Fibroblast of skin of right quadriceps (primary cell): ENCODE measurements around the gene RNF144B.
A peak's percentile ranks its signal among the peaks of the same experiment; 100 is the strongest.

ENCODE experiments used
- DNase-seq: peaks from one replicate; pipeline ENCODE4 v3.0.0-alpha.2; 2013

The RNF144B gene

DNA sequence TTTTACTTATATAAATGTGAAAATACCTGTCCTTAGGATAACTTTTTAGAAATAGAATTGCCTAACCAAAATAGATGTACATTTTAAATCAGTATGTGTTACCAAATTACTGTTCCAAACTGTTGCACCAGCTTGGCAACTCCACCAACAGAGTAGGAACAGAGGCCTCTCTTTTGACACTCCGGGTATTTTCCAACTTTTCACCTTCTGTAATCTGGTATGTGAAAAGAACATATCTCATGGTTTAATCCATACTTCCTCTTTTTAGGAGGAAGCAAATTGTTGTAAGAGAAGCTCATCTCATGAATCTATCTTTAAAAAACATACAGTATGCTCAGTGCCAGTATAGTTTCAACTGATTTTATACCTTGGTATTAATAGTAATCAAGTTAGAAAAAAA, 24.9 kb downstream of the RNF144B start:
- no peak for DNase-seq

DNA sequence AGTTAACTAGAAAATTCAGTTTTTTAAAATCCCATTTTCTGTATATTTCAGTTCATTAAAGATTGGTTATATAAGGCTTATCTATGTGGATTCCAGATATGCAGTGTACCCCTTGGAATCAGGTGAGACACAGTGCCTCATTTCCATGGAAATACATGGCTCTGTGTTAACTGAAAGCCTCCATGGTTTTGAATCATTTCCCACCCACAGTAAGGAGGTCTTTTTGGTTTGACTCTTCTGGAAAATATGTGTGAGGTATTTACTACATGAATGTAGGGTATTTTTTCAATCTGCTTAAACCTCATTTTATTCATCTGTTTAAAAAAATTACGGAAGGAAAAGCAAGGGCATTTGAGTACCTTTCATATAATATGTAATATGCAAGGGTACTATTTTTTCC, 25.5 kb downstream of the RNF144B start:
- peak; percentile 74 for DNase-seq

DNA sequence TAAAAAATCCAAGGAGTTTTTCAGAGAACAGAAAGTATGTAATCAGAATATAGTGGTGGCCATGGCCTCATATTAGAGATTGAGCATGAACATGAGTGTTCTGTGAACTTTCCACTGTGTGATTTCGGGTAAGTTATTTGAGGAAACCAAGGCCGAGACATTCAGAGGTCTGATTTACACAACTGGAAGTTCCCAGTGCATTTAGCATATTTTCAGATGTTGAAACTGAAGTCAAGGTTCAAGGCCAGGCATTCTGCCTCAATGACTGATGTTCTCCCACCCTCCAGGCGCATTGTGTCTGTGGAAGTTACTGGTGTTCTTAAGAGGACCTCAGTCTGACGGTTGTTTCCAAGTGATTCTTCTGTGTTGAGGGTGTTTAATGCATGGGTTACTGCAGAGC, 26.2 kb downstream of the RNF144B start:
- no peak for DNase-seq

- no peak for DNase-seq
Observed at GRCh38 chr6:18414116-18414515, 27.0 kb downstream of the RNF144B start.

- no peak for DNase-seq
Observed at GRCh38 chr6:18415207-18415606, 28.1 kb downstream of the RNF144B start.

DNA sequence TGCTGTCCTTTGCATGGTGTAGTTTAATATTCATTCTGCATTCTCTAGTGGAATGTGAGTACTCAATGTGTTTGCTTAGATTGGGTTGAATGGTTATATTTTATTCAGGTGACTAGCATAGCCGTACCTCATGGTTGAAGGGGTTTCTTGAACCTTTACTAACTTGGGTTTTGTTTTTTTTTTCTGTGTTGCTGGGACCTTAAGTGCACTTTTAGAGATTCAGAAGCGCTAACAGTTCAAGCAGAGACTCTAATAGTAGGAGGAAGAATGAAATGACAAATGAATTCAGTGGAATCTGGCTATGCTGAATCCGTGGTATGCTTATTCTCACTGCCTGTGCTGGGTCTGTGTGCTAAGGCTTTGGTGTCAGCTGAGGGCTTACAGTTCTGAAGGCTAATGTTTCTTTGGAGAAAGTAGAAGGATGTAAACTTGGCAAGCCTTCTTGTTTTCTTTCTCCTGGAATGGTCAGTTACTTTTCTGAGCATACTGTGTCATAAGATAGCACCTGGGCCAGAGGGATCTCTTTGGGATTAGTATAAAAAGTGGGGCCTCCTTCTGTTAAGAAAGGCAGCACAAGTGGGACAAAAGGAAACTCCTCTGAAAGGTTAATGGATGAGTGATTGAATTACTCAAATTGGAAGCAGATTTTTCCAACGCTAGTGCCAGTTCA, 28.7 kb downstream of the RNF144B start:
- peak; percentile 60 for DNase-seq

DNA sequence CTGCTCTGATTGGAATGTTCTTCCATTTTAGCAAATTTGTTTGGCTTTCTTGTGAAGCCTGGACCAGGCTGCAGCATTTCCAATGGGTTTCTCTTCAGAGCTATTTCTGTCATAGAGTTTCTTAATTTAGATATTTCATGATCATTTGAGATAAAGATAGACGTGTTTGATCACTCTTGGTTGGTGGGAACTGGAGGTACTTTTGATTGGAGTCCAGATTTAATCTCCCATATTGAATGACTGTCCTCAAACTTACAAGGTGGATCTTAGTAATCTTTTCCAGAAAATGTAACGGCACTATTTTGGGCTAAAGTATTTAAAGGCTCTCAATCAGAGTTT, 29.2 kb downstream of the RNF144B start:
- no peak for DNase-seq

DNA sequence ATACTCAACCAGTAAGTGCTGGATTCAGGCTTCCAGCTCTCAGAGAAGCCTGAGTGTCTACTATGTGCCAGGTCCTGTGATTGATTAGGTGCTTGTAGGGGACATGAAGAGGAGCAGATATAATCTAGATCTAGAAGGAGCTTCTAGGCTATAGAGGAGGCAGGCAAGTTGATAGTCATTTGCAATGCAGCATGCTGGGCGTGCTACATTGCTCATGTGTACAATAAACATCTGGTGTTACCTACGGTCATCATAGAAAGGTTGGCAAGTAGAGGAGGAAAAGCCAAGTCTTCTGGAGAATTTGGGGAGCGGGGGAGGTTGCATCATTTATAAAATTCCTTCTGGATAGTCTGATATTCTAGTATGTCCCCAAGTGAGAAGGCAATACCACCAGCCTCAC, 33.2 kb downstream of the RNF144B start:
- no peak for DNase-seq

- DNase-seq, result no peak
Observed at GRCh38 chr6:18422136-18422535, 35.0 kb downstream of the RNF144B start.

GRCh38 chr6:18423426-18423825, 36.3 kb downstream of the RNF144B start:
- no peak for DNase-seq

DNA sequence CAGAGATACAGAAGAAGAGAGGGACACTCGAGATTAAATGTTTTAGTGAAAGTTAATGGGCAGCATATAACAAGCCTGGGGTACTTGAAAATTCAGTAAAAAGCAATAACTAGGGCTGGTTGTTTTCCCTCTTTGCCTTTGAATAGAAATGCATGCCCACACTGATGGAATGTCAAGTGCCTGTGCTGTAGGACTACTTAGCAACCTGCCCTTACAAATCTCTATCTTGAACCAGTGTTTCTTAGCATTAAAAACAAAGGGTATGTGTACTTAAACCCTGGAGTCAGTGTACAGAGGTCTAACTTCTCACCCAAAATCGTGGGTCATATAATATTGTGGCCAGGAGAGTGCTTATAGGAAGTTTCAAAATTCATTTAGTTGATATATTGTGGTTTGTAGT, 37.1 kb downstream of the RNF144B start:
- no peak for DNase-seq

- DNase-seq, result no peak
Observed at GRCh38 chr6:18425218-18425617, 38.1 kb downstream of the RNF144B start.

DNA sequence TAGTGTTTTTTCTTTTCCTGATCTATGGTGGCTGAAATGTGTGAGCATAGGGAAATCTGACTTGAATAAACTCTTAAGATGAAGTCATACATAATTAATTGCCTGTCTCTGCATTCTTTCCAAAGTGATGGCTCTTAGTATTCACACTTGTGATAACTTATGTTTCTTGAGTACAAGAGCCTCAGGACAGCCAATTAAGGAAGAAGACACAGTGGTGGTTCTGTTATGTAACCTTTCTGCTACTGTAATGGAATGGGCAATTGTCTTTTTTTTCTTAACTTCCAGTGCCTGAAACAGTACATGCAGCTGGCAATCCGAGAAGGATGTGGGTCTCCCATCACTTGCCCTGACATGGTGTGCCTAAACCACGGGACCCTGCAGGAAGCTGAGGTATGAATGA, 40.1 kb downstream of the RNF144B start:
- DNase-seq, result peak; percentile 27

DNA sequence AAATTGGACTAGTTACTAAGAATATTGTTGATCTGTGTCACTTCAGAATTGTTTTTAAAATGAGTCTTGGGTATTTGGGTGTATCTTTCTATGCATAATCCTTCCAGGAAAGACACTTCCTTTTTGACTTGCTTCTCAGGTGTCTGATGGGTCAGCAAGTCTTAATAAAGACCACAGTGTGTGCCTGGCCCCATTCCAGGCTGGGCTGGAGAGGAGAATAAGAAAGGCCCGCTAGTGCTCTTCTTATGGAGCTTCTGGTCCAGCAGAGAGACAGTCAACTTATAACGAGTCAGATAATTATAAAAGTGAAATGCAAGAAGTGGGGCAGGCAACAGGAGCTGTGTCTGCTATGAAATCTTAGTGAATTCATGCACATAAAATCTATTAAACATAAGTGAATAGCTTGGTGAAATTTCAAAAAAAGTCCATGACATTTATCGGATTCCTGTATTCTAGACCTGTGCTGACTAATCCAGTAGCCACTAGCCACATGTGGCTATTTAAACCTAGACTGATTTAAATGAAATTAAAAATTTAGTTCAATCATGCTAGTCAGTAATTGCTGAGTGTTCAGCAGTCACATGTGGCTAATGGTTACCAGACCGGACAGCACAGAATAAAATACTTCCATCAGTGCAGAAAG, 42.6 kb downstream of the RNF144B start:
- no peak for DNase-seq

DNA sequence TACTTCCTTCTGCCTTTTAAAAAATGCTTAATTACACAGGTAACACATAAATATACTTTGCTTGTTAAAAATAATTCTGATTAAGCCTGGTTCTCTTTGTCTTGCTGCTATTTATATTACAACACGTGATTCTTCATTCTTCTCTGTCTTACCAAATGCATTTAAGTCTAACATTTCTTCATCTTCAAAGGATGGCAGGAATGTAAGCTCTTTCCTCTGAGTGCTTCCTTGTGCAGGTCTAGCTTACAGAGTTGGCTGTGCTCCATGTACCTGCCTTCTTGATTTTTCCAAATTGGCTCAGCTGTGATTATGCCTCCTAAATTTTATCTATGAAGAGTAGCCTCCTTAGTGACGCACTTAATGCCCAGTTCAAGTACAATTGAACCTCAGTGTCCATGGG, 44.4 kb downstream of the RNF144B start:
- DNase-seq, result no peak

DNA sequence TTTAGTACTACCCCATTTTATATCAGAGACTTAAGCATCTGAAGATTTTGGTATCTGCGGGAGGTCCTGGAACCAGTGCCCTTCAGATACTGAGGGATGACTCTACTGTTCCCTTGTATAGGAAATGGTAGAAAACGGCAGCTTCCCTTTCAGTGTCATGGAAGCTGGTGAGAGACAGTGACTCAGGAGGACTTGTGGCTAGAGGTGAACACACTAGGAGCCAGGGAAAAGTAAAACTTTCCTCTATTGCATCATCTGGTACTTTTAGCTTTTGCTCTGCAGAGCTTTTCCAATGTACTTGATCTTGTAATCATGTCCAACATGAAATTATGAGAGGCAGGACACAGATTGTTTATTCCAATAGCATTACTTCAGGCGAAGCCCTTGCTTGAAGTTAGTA, 45.0 kb downstream of the RNF144B start:
- peak; percentile 43 for DNase-seq

- no peak for DNase-seq
Observed at GRCh38 chr6:18432619-18433018, 45.5 kb downstream of the RNF144B start.

- DNase-seq, result no peak
Observed at GRCh38 chr6:18433059-18433458, 45.9 kb downstream of the RNF144B start.

DNA sequence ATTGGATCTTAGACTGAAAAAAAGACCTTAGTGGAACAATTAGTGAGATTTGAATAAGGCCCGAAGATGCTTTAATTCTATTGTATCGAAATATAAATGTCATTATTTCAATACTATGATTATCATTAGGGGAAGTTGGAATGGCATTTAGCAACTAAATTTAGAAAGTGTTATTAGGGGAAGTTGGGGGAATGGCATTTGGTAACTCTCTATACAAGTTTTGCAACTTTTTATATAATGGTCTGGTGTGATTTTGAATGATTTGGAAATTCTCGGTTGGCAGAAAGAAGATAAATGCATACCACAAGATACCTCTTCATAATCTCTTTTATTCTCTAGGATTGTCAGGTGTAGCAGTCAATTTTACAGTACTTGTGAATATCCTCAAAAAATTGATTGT, 49.2 kb downstream of the RNF144B start:
- DNase-seq, result no peak

DNA sequence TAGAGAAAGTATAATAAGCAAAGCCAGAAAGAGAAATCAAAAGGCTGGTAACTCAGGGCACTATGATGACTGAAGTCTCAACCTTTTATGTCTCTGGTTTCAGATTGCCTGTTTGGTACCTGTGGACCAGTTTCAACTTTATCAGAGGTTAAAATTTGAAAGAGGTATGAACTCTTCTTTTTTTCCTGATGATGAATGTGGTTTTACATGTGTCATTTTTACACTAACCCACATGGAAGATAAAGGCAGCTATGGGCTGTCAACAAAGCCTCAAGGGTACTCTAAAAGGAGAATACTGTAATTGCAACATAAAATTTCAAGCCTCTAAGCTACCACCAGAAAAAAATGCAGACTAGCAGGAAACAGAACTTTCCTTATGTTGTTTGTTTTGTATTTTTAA, 52.4 kb downstream of the RNF144B start:
- DNase-seq, result no peak

GRCh38 chr6:18441251-18441979, 54.3 kb downstream of the RNF144B start:
- no peak for DNase-seq

DNA sequence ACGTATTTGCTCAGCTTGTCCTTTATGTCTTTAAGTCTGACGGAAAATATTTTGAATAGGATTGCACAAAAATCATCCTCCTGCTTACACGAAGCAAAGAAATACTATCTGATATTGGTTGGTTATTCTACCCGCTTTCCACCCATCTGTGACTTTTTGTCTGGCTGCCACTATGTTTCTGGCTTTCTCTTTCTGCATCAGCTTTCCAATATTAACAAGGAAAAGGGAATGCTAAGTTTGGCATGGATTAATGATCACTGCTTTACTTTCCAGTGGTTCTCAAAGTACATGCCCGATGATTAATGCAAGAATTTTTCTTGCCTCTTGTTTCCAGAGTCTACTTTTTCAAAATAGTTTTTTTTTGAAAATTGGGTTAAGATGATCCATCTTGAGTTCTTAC, 57.0 kb downstream of the RNF144B start:
- no peak for DNase-seq

DNA sequence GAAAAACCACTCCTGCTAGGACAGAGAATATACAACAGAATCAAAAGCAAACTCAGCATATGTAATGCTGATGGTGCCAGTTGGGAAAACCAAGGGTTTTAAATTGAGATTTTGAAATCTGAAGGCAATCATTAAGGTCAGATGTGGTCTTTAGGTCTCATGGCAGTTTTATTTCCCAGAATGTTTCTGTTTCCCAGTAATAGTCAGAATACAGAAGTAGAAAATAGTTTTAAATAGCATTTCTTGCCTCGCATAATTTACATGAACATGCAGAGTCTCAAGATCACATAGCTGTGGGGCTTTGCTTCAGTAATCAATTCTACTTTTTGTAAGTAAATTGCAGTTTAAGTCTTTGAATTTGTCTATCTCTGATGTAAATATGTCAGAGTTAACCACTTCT, 58.1 kb downstream of the RNF144B start:
- DNase-seq, result no peak

GRCh38 chr6:18446771-18447170, 59.6 kb downstream of the RNF144B start:
- no peak for DNase-seq

- DNase-seq, result no peak
Observed at GRCh38 chr6:18447552-18447951, 60.4 kb downstream of the RNF144B start.
